Measurements from ENCODE around the gene PLXNB2. TPM values are rescaled to one million over a fixed set of nuclear protein-coding genes. Genes with fewer than 3 reads are reported as not detected.

PLXNB2 gene
- total RNA-seq, 1 donor from 2014 or later = 180 TPM

DNA sequence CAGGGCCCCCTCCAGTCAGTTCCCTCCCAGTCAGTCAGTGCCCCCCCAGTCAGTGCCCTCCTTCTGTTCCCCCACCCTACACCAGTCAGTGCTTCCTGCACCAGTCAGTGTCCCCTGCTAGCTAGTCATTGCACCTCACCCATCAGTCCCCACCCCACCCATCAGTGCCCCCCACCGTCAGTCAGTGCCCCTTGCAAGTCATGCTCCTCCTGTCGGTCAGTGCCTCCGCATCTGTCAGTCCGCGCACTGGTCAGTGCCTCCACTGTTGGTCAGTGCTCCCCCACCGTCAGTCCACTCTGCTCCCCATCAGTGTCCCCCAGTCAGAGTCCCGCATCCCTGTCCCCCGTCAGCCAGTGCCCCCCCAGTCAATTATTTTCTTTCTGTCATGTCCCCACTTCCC is 39.0 kb upstream of the PLXNB2 start:
- Histone ChIP-seq H3K36me3 (peaks cover 0 to 2% of the 10 kb centered on the region in 2 donors), H3K27ac (no peak overlapping the region), H3K9me3 (no peaks in the 10 kb centered on the region), H3K4me3 (no peak overlapping the region), H3K4me1 (peaks cover 30% of the 10 kb centered on the region), H3K27me3 (no peaks in the 10 kb centered on the region)
- intact Hi-C loops (cut with DNase I) = no loop called here
- TF ChIP-seq POLR2AphosphoS5 (IDR thresholded peaks at IDR 0.05; ENCODE audit: insufficient read depth in 1 of 2, low read depth in 1 of 2) = no peak
- TF ChIP-seq POLR2A (IDR thresholded peaks at IDR 0.05) = no peak
- TF ChIP-seq, protein P1, sequence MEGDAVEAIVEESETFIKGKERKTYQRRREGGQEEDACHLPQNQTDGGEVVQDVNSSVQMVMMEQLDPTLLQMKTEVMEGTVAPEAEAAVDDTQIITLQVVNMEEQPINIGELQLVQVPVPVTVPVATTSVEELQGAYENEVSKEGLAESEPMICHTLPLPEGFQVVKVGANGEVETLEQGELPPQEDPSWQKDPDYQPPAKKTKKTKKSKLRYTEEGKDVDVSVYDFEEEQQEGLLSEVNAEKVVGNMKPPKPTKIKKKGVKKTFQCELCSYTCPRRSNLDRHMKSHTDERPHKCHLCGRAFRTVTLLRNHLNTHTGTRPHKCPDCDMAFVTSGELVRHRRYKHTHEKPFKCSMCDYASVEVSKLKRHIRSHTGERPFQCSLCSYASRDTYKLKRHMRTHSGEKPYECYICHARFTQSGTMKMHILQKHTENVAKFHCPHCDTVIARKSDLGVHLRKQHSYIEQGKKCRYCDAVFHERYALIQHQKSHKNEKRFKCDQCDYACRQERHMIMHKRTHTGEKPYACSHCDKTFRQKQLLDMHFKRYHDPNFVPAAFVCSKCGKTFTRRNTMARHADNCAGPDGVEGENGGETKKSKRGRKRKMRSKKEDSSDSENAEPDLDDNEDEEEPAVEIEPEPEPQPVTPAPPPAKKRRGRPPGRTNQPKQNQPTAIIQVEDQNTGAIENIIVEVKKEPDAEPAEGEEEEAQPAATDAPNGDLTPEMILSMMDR (IDR thresholded peaks at IDR 0.05) = no peak
- DNase-seq (ENCODE audit: extremely low spot score in 2 of 2) = no peak

DNA sequence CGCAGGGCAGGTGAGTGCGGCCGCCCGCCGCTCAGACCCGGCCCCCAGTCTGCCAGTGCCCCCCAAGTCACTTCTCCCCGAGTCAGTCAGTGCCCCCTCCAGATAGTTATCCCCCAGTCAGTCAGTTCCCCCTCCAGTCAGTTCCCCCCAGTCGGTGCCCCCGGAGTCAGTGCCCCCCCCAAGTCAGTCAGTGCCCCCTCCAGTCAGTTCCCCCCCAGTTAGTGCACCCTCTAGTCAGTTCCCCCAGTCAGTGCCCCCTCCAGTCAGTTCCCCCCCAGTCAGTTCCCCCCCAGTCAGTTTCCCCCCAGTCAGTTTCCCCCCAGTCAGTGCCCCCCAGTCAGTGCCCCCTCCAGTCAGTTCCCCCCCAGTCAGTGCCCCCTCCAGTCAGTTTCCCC is 36.1 kb upstream of the PLXNB2 start:
- peak overlapping the region; percentile 86 for H3K27ac ChIP-seq
- intact Hi-C loops (cut with DNase I) = loop anchor here (5.0 kb wide), 2 partner anchors 61 to 91 kb away; partner anchors contain the start of gene HDAC10

DNA sequence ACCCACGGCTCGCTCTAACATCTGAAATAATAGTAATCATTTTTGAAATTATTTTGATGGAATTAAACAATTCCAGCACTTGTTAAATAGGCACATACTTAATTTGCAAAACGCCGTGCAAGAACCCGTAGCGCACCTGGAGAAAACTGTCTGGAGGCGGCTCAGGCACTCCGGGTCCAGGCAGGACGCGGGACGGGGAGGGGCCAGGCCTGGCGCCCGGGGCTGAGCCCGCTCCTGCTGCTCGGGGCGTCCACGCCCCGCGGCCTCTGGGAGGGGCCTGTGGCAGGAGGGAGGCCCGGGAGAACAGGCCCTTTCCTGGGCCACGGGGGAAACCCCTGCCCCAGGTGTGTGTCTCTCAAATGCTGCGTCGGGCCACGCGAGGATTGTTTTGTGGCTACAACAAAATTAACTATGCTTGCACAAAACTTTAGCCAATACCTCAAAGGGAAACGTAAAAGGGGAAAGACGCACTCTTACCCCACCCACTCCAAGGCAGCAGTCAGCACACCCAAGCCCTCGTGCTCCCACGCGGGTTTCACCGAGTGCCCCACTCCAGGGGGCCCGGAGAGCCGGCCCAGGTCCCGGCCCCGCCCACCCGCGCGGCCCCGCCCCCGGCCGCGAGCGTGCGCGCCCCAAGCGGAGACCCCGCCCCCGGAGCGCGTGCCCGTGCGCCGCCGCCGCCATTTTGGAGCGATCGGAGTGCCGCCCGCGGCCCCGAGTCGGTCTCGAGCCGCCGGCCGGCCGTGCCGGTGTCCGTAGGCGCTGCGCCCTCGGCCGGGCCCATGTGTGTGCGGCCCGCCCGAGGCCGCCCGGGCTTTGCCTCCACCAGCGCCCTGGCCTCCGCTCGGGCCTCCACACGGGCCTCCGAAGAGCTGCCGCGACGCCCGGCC is 35.5 kb upstream of the PLXNB2 start, which contains the start of gene PPP6R2:
PPP6R2 (plus strand) TSS at position 677 of the 890 bp plus-strand sequence. CDS start 50,582 bp downstream, outside the sequence.
- H3K36me3 ChIP-seq = no peaks in the 10 kb centered on the region
- no peaks in the 10 kb centered on the region for H3K9me3 ChIP-seq
- intact Hi-C loops (cut with DNase I) = loop anchor here (5.0 kb wide), 2 partner anchors 61 to 91 kb away; partner anchors contain the start of gene HDAC10
- no peak for DNase-seq (ENCODE audit: extremely low spot score in 2 of 2)
- H3K27ac ChIP-seq = peak within 1 kb of the TSS; percentile 86
- peak within 1 kb of the TSS; percentile 86 to 93 for H3K4me3 ChIP-seq
- no peaks in the 10 kb centered on the region for H3K27me3 ChIP-seq
- peaks cover 29% of the 10 kb centered on the region for H3K4me1 ChIP-seq
- TF ChIP-seq, protein P1 (IDR thresholded peaks at IDR 0.05) = no peak
- TF ChIP-seq POLR2AphosphoS5 (IDR thresholded peaks at IDR 0.05; ENCODE audit: insufficient read depth in 1 of 2, low read depth in 1 of 2) (no peak), POLR2A (IDR thresholded peaks at IDR 0.05) (peak in 1 of 2 donors; percentile 15)

More for the DNA sequence above, 36.1 kb upstream of the PLXNB2 start:
- Histone ChIP-seq H3K4me3 (peak overlapping the region; percentile 86 to 93), H3K9me3 (no peaks in the 10 kb centered on the region), H3K27me3 (no peaks in the 10 kb centered on the region), H3K4me1 (peaks cover 30% of the 10 kb centered on the region), H3K36me3 (no peaks in the 10 kb centered on the region)
- DNase-seq (ENCODE audit: extremely low spot score in 2 of 2) = no peak
- TF ChIP-seq POLR2A (IDR thresholded peaks at IDR 0.05) = no peak
- TF ChIP-seq POLR2AphosphoS5 (IDR thresholded peaks at IDR 0.05; ENCODE audit: insufficient read depth in 1 of 2, low read depth in 1 of 2) = no peak
- TF ChIP-seq, protein P1 (IDR thresholded peaks at IDR 0.05) = no peak

DNA sequence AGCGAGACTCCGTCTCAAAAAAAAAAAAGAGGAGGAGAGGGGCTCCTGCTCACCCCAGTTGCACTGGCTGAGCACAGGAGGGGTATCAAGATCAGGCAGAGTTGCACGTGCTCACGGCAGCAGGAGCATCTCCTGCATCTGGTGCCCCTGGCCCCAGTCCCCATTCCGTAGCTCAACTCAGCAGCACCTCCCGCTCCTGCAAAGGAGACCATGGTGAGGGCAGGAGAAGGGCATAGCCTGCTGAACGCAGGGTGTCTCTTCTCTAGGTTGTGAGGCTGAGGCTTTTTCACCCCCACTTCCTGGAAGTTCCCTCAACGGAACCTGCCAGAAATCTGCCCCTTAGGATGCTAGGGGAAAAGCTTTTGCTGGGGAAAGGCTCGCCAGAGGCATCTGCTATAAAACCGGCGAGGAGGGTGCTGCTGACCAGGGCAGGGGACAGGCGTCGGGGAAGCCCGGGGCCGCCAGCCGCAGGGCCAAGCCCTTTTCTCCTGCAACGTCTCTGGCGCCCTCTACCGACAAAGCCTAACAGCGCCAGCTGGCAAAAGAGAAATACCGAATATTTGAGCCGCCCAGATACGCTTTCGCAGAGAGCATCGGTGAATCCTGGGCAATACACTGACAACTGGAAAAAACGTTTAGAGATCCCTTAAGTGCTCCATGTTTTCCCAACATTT is 34.7 kb upstream of the PLXNB2 start:
- intact Hi-C loops (cut with DNase I) = loop anchor here (5.0 kb wide), 2 partner anchors 60 to 90 kb away; partner anchors contain the start of gene HDAC10
- H3K4me1 ChIP-seq = peaks cover 21% of the 10 kb centered on the region
- H3K9me3 ChIP-seq = no peaks in the 10 kb centered on the region
- no peaks in the 10 kb centered on the region for H3K27me3 ChIP-seq
- no peak for DNase-seq (ENCODE audit: extremely low spot score in 2 of 2)
- TF ChIP-seq POLR2AphosphoS5 (IDR thresholded peaks at IDR 0.05; ENCODE audit: insufficient read depth in 1 of 2, low read depth in 1 of 2) (peak; percentile 45), POLR2A (IDR thresholded peaks at IDR 0.05) (no peak)
- TF ChIP-seq, protein P1 (IDR thresholded peaks at IDR 0.05) = peak; percentile 90 to 94 (median 94)
- H3K36me3 ChIP-seq = no peaks in the 10 kb centered on the region
- H3K4me3 ChIP-seq = peak overlapping the region; percentile 86 to 93
- H3K27ac ChIP-seq = peak overlapping the region; percentile 86

Measured in vagina (tissue), 2 donors.